BLaER1 (cell line): ENCODE data around the gene SBNO1.
A peak's percentile ranks its signal among the peaks of the same experiment; 100 is the strongest.

Experiments
- H3K27ac ChIP-seq: shearing (Covaris generic); formaldehyde crosslinking; 2 replicates; pipeline ENCODE4 v1.8.1; 2022
- H3K27me3 ChIP-seq: shearing (Covaris generic); formaldehyde crosslinking; 2 replicates; pipeline ENCODE4 v1.8.1; 2022
- H3K36me3 ChIP-seq: shearing (Covaris generic); formaldehyde crosslinking; 2 replicates; pipeline ENCODE4 v1.8.1; 2022
- H3K4me1 ChIP-seq: shearing (Covaris generic); formaldehyde crosslinking; 2 replicates; pipeline ENCODE4 v1.8.1; 2022
- H3K4me2 ChIP-seq: shearing (Covaris generic); formaldehyde crosslinking; 2 replicates; pipeline ENCODE4 v1.8.1; 2022
- H3K4me3 ChIP-seq: shearing (Covaris generic); formaldehyde crosslinking; 2 replicates; pipeline ENCODE4 v1.8.1; 2022
- H3K9ac ChIP-seq: shearing (Covaris generic); formaldehyde crosslinking; 2 replicates; pipeline ENCODE4 v1.8.1; 2022
- H3K9me3 ChIP-seq: shearing (Covaris generic); formaldehyde crosslinking; 2 replicates; pipeline ENCODE4 v1.8.1; 2022
- H4K20me1 ChIP-seq: shearing (Covaris generic); formaldehyde crosslinking; 2 replicates; pipeline ENCODE4 v1.8.1; 2022
- Cebpa-rat ChIP-seq: shearing (Covaris generic); IDR thresholded peaks from 2 replicates; pipeline ENCODE4 v1.8.1; 2022

SBNO1 gene

GRCh38 chr12:123293178-123293760 lies 71.4 kb downstream of the SBNO1 start:
- no peak overlapping the region for H3K4me3 ChIP-seq
- H3K4me1 ChIP-seq = no peaks in the 10 kb centered on the region
- no peak overlapping the region for H3K9ac ChIP-seq
- H3K4me2 ChIP-seq = no peak overlapping the region
- H3K27me3 ChIP-seq = no peaks in the 10 kb centered on the region
- H3K36me3 ChIP-seq = peaks cover 96% of the 10 kb centered on the region
- TF ChIP-seq Cebpa-rat = no peak
- H3K9me3 ChIP-seq = no peaks in the 10 kb centered on the region
- peaks cover 30% of the 10 kb centered on the region for H4K20me1 ChIP-seq
- H3K27ac ChIP-seq = no peak overlapping the region

- Histone ChIP-seq H3K4me1 (no peaks in the 10 kb centered on the region), H3K9ac (no peak overlapping the region), H3K36me3 (peaks cover 62% of the 10 kb centered on the region), H3K9me3 (no peaks in the 10 kb centered on the region), H4K20me1 (peaks cover 21% of the 10 kb centered on the region), H3K4me2 (no peak overlapping the region), H3K4me3 (no peak overlapping the region), H3K27me3 (no peaks in the 10 kb centered on the region), H3K27ac (no peak overlapping the region)
- no peak for TF ChIP-seq Cebpa-rat
Observed at GRCh38 chr12:123289911-123290310, 74.7 kb downstream of the SBNO1 start.

- H3K27me3 ChIP-seq = no peaks in the 10 kb centered on the region
- H4K20me1 ChIP-seq = peaks cover 20% of the 10 kb centered on the region
- H3K9ac ChIP-seq = no peak overlapping the region
- no peaks in the 10 kb centered on the region for H3K9me3 ChIP-seq
- no peak overlapping the region for H3K27ac ChIP-seq
- TF ChIP-seq Cebpa-rat = no peak
- H3K36me3 ChIP-seq = peaks cover 52% of the 10 kb centered on the region
- no peak overlapping the region for H3K4me3 ChIP-seq
- no peaks in the 10 kb centered on the region for H3K4me1 ChIP-seq
- H3K4me2 ChIP-seq = no peak overlapping the region
Observed at GRCh38 chr12:123288751-123289346, 75.8 kb downstream of the SBNO1 start.

- Histone ChIP-seq H3K4me1 (no peaks in the 10 kb centered on the region), H3K4me2 (no peak overlapping the region), H3K36me3 (peaks cover 31% of the 10 kb centered on the region), H3K27me3 (no peaks in the 10 kb centered on the region), H3K4me3 (no peak overlapping the region), H3K9me3 (no peaks in the 10 kb centered on the region), H3K27ac (no peak overlapping the region), H3K9ac (no peak overlapping the region), H4K20me1 (peaks cover 10% of the 10 kb centered on the region)
- no peak for TF ChIP-seq Cebpa-rat
Observed at GRCh38 chr12:123286652-123287373, 77.8 kb downstream of the SBNO1 start.

- peaks cover 5% of the 10 kb centered on the region for H4K20me1 ChIP-seq
- H3K36me3 ChIP-seq = peaks cover 10% of the 10 kb centered on the region
- no peak overlapping the region for H3K9ac ChIP-seq
- no peaks in the 10 kb centered on the region for H3K27me3 ChIP-seq
- H3K9me3 ChIP-seq = no peaks in the 10 kb centered on the region
- H3K4me2 ChIP-seq = no peak overlapping the region
- no peak overlapping the region for H3K4me3 ChIP-seq
- TF ChIP-seq Cebpa-rat = no peak
- no peak overlapping the region for H3K27ac ChIP-seq
- H3K4me1 ChIP-seq = no peaks in the 10 kb centered on the region
Observed at GRCh38 chr12:123284669-123285068, 80.0 kb downstream of the SBNO1 start.

- no peaks in the 10 kb centered on the region for H3K36me3 ChIP-seq
- H3K4me3 ChIP-seq = no peak overlapping the region
- no peak overlapping the region for H3K9ac ChIP-seq
- H3K4me2 ChIP-seq = no peak overlapping the region
- no peaks in the 10 kb centered on the region for H3K9me3 ChIP-seq
- H3K27ac ChIP-seq = no peak overlapping the region
- H3K4me1 ChIP-seq = peaks cover 3% of the 10 kb centered on the region; the same call in 1 of the 2 replicates
- TF ChIP-seq Cebpa-rat = no peak
- no peaks in the 10 kb centered on the region for H4K20me1 ChIP-seq
- no peaks in the 10 kb centered on the region for H3K27me3 ChIP-seq
Observed at GRCh38 chr12:123283461-123283860, 81.2 kb downstream of the SBNO1 start.

GRCh38 chr12:123282111-123282510 lies 82.5 kb downstream of the SBNO1 start:
- Histone ChIP-seq H3K27ac (no peak overlapping the region), H3K9me3 (no peaks in the 10 kb centered on the region), H3K4me3 (no peak overlapping the region), H3K36me3 (no peaks in the 10 kb centered on the region), H3K4me1 (peaks cover 9% of the 10 kb centered on the region; the same call in 1 of the 2 replicates), H3K9ac (no peak overlapping the region), H3K4me2 (no peak overlapping the region), H4K20me1 (no peaks in the 10 kb centered on the region), H3K27me3 (no peaks in the 10 kb centered on the region)
- no peak for TF ChIP-seq Cebpa-rat

GRCh38 chr12:123280971-123281370 lies 83.7 kb downstream of the SBNO1 start:
- Histone ChIP-seq H3K27me3 (no peaks in the 10 kb centered on the region), H3K4me3 (no peak overlapping the region), H4K20me1 (no peaks in the 10 kb centered on the region), H3K9me3 (no peaks in the 10 kb centered on the region), H3K9ac (no peak overlapping the region), H3K4me2 (no peak overlapping the region), H3K4me1 (peaks cover 9% of the 10 kb centered on the region; the same call in 1 of the 2 replicates), H3K36me3 (no peaks in the 10 kb centered on the region), H3K27ac (no peak overlapping the region)
- no peak for TF ChIP-seq Cebpa-rat

GRCh38 chr12:123278101-123278627 lies 86.5 kb downstream of the SBNO1 start:
- H3K27me3 ChIP-seq = no peaks in the 10 kb centered on the region
- TF ChIP-seq Cebpa-rat = no peak
- H3K36me3 ChIP-seq = no peaks in the 10 kb centered on the region
- no peaks in the 10 kb centered on the region for H4K20me1 ChIP-seq
- no peaks in the 10 kb centered on the region for H3K9me3 ChIP-seq
- no peak overlapping the region for H3K27ac ChIP-seq
- peaks cover 9% of the 10 kb centered on the region; the same call in 1 of the 2 replicates for H3K4me1 ChIP-seq
- H3K4me2 ChIP-seq = 0 out of 2 replicates have a peak overlapping the region, but pooled peaks have one; percentile 1
- H3K9ac ChIP-seq = no peak overlapping the region
- no peak overlapping the region for H3K4me3 ChIP-seq

GRCh38 chr12:123273166-123273565 lies 91.5 kb downstream of the SBNO1 start:
- Histone ChIP-seq H3K4me2 (no peak overlapping the region), H3K9me3 (no peaks in the 10 kb centered on the region), H3K4me3 (no peak overlapping the region), H3K9ac (no peak overlapping the region), H4K20me1 (no peaks in the 10 kb centered on the region), H3K27ac (no peak overlapping the region), H3K36me3 (no peaks in the 10 kb centered on the region), H3K4me1 (peaks cover 27% of the 10 kb centered on the region), H3K27me3 (no peaks in the 10 kb centered on the region)
- TF ChIP-seq Cebpa-rat = no peak
